Measurements from ENCODE around the gene PRM3.
"Not testable (repeated sequence)": the region's sequence is repeated elsewhere in the genome, so short reads cannot be mapped to it uniquely, and the experiment has no call there.

Gene PRM3

DNA sequence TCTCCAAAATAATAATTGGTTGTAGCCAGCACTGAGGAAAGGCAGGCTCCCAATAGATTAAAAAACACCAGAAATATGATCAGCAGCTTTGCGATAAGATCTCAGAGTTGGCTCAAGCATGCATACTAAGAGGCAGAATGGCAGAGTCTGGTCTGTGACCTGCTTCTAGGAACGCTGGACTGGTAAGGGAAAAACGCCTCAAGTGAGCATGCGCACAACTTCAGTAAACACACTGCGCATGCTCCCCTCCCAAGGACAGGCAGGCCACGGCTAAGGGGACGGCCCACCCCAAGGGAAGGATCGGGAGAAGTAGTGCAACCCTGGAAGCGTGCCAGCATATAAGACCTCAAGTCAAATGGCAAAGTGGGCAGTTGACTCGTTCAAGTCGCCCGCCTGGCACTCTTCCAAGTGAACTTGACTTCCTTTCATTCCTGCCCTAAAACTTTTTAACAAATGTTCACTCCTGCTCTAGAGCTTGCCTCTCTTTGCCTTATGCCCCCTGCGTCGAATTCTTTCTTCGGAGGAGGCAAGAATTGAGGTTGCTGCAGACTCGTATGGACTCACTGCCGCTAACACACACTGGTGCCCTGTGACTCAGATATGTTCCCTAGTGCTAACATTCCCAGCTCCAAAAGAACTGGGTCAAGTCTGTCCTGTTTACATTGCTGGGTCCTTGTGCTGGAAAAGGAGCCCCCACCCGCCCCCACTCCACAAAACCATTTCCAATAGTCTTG, 30.1 kb upstream of the PRM3 start:
- no peak for DNase-seq

DNA sequence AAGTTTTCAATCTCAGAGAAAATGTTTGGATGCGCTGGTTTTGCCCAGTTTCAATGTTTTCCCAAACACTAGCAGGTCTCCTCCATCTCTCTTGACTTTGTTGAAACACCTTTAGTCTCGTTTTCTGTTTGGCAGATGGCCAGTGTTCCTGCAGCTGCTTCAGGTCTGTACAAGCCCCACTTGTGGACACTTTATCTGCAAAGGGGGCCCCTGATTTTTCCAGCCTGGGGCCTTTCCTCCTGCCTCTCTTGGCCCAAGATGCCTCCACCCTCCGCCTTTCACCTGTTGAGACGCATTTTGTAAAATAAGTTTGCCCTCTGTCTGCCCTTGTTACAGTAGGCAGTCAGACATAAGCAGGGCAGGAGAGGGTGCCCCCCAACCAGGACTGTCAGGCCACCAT, 29.5 kb upstream of the PRM3 start:
- DNase-seq = no peak

DNA sequence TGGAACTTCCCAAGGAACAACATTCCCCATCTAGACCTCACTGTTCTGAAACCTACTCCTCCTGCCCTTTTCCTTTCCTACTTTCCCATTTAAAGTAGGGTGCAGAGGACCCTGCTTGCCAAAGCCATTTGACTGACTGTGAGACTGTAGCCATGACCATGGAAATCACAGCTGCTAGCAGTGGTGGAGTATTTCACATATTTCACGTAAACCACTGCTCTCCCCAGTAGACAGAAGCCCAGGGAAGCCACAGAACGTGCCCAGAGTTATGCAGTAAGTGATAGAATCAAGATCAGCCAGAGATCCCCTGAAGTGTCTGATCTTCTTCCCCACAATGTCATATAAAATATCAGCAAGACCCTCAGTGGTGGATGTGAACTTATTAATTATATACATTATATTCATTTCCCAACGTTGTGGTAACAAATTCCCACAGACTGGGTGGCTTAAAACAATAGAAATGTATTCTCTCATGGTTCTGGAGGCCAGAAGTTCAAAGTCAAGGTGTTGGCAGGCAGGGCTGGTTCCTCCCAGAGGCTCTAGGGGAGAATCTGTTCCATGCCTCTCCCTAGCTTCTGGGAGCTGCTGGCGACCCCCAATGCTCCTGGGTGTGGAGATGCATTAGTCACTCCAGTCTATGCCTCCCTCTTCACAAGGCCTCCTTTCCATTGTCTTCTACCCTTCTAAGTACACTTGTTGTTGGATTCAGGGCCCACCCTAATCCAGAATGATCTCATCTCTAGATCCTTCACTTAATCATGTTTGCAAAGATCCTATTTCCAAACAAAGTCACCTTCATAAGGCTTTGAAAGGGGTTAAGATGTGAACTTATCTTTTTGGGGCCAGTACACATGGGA, 28.4 kb upstream of the PRM3 start:
- DNase-seq = no peak

DNA sequence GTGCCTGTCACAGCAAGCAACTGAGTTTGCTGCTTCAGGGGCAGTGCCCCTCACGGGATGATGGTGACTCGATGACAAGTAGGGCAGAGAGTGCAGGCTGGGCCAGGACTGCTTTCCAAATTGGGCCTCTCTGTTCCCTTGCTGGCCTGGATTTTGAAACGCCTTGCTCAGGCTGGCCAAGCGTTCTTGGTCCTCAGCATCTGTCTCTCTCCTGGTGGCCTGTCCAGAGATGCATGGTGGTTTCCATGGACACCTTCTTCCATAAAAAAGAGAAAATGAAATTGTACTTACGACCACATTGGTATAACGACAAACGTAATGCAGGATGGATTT, 27.1 kb upstream of the PRM3 start:
- DNase-seq = no peak

DNA sequence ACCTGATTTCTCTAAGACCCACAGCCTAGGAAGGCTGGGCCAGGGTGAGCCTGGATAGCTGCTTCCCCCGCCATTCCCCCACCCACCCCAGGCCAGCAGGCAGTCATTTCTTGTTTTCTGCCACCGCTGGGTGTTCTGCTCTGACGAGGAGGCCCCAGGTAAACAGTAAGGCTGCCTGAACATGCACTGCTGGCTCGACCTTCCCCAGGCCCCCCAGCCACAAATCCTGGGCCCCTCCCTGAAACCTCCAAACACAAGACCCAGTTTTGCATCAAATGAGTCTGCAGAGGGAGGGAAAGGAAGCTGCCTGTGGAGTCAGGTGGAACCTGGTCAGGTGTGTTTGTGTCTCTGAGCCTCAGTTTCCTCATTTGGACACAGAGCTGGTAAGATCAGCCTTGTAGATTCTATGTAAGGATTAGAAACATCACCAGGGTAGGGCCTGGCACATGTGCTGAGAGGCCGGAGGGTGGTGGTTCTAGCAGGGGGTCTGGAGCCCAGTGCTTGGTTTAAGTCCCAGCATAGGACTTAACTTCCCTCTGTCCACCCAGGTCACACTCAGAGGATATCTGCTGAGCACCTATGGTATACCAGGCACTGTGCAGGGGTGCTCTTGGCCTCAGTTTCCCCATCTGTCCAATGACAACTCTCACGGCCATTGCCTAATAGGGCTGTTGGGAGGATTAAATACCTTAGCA, 26.6 kb upstream of the PRM3 start:
- no peak for DNase-seq

DNA sequence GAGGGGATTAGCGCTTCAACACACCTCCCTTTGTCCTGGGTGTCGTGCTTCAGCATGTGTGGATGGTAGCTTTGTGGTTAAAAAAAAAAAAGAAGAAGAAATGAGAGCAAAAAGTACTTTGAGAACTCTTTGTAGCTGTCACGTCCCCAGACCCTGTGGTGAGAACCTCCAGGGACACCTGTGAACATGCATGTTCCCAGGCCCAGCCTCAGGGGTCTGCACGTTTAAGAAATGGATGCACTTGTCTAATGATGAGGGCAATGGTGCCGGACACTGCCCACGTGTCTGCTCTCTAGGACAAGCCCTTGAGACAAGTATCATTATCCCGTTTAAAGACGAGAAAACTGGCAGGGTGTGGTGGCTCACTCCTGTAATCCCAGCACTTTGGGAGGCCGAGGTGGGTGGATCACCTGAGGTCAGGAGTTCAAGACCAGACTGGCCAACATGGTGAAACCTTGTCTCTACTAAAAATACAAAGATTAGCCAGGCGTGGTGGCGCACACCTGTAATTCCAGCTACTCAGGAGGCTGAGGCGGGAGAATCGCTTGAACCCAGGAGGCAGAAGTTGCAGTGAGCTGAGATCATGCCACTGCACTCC, 25.6 kb upstream of the PRM3 start:
- not testable (repeated sequence) for DNase-seq

DNA sequence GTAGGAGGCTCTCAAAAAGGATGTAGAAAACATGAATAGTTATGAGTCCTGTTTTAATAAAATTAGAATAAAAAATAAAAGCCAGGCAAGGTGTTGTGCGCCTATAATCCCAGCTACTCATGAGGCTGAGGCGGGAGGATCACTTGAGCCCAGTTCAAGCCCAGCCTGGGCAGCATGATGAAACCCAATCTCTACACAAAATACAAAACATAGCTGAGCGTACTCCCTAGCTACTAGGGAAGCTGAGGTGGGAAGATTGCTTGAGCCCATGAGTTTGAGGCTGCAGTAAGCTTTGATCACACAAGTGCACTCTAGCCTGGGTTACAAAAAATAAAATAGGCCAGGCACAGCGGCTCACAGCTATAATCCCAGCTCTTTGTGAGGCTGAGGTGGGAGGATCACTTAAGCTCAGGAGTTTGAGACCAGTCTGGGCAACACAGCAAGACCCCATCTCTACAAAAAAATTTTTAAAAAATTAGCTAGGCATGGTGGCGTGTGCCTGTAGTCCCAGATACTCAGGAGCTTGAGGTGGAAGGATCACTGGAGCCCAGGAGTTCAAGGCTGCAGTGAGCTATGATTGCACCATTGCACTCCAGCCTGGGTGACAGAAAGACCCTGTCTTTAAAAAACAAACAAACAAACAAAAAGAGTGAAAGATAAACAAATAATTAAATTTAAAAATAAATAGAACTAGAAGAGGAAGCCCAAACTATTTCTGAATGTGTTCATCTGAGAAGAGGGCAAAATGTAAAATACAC, 24.9 kb upstream of the PRM3 start:
- no peak for DNase-seq

DNA sequence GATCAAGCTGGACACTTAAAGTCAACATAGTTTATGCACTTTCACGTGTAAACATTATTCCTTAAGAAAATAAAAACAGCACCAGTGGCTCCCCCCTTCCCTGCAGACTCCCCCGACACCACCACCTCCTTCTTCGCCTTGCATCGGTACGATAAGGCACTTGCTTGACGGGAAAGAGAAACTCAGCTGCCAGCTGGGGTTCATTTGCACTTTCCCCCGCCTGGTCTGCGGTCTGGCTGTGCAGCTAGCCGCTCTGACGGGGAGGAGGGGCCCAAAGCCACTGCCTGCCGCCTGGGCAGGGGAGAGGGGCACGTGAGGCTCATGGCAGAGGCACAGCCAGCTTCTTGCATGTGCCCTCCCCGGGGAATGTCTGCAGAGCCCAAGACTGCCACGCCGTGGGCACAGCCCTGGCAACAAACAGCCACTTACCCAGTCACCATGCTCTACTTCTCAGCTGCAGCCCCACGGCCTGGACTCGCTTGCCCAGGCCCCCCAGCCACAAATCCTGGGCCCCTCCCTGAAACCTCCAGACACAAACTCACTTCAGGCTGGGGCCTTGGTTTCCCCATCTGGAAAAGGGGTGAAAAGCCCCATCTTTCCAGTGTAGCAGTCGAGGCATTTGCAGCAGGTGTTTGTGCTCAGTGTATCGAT, 24.2 kb upstream of the PRM3 start:
- peak; percentile 85 for DNase-seq

DNA sequence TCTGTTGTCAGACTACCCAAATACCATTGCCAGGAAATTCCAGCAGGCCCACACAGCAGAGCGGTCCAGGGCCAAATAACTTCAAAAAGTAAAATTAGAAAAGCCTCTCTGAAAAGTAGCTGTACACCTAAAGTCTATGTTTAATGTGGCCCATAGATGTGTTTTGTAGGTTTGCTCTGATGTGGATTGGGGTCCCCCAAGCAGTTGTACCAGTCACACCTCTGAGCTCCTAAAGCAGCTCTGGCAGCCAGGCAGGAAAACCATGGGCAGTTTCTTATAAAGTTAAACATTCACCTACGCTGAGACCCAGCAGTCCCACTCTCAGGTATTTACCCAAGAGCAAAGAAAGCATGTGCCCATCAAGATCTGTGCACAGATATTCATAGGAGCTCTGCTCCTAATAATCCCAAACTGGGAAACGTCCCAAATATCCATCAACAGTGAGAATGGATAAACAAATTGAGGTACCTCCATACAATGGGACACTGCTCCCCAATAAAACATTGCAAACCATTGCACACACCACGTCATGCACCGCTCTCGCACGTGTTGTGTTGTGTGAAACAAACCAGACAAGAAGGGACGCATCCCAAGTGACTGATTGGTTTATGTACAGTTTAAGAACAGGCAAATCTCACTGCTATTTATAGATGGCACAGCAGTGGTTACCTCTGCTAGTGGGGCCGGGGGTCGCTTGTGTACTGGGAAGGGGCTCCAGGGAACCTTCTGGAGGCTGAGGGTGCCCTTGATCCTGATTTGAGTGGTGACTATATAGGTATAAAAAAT, 23.5 kb upstream of the PRM3 start:
- DNase-seq = no peak

DNA sequence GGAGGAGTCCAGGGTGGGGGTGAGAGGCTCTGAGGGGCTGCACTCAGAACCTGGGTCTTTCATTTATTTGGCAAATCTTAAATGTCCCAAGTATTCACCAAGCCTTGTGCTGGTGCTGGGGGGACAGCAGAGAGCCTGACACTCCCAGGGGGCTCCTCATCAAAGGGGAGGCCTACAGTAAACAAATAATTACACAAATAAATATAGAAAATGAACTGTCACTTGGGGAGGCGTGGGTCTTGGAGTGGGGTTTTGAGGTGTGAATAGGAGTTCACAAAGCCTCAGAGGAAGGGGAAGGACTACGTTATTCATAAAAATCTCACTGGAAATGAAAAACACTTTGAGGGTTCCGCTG, 22.9 kb upstream of the PRM3 start:
- no peak for DNase-seq

DNA sequence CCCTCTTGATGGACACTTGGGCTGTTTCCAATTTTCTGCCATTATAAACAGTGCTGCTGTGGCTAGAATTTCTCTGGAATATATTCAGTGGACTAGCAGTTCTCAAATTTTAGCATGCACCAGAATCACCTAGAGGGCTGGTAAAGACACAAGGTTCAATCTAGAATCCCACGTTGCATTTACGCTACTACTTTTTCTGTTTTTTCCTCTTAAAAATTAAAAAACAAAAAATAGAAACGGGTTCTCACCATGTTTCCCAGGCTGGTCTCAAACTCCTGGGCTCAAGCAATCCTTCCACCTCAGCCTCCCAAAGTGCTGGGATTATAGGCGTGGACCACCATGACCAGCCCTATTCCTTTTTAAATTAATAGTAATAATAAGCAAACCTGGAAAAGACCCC, 22.2 kb upstream of the PRM3 start:
- DNase-seq = no peak

DNA sequence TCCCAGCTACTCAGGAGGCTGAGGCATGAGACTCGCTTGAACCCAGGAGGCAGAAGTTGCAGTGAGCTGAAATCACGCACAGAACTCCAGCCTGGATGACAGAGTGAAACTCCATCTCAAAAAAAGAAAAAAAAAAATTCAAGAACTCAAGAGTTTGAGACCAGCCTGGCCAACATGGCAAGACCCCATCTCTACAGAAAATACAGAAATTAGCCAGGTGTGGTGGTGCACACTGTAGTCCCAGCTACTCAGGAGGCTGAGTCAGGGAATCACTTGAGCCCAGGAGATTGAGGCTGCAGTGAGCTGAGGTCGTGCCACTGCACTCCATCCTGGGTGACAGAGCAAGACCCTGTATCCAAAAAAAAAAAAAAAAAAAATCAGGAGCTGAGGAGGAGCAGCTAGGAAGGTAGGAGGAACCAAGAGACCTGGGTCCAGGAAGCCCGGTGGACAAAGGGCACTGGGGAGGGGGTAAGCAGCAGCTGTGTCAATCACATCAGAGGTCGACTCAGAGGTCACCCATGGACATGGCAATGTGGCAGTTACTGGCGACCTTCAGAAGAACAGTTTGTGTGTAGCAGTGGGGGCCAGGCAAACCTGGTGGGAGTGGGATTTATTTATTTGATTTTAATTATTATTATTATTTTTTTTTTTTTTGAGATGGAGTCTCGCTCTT, 18.8 kb upstream of the PRM3 start:
- DNase-seq = no peak

DNA sequence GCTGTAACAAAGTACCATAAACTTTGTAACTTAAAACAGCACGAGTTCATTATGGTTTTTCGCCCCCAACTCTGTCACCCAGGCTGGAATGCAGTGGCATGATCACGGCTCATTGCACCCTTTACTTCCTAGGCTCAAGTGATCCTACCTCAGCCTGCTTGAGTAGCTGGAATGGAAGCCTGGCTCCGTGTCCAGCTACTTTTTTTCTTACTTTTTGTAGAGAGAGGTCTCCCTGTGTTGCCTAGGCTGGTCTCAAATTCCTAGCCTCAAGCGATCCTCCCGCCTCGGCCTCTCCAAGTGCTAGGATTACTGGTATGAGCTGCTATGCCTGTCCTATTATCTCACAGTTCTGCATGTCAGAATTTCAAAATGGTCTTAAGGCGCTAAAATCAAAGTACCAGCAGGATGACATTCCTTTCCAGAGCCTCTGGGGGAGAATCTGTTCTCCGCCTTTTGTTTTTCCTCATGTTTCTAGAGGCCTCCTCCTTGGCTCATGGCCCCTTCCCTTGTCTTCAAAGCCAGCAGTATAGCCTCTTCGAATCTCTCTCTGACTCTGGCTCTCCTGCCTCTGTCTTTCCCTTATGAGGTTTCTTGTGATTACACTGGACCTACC, 17.8 kb upstream of the PRM3 start:
- no peak for DNase-seq

DNA sequence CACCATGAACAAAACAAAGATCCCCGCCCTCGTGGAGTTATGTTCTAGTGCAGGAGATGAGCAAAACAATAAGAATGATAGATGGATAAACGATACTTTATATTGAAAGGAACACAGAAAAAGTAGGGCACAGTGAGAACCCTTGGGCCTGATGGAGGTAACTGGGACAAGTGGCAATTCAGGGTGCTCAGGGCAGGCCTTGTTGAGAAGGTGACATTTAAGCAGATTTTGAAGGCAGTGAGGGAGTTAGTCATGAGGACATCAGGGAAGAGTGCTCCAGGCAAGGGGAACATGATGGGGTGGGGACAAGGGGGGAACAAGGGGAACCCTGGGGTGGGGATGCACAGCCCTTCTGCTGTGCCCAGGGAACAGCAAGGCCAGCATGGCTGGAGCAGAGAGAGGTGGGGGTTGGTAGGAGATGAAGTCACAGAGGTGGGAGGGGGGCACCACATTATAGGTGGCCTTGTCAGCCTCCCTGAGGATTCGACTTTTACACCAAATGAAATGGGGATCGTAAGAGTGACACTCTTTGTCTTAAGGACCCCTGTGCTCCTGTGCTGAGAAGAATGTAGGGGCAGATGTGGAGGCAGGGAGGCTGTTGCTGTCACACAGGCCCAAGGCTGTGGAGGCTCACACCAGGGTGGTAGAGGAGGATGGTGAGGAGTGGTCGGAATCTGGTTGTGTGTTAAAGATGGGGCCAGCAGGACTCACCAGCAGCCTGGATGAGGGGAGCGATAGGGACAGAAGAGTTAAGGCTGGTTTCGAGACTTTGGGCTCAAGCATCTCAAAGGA, 16.9 kb upstream of the PRM3 start:
- DNase-seq = no peak

DNA sequence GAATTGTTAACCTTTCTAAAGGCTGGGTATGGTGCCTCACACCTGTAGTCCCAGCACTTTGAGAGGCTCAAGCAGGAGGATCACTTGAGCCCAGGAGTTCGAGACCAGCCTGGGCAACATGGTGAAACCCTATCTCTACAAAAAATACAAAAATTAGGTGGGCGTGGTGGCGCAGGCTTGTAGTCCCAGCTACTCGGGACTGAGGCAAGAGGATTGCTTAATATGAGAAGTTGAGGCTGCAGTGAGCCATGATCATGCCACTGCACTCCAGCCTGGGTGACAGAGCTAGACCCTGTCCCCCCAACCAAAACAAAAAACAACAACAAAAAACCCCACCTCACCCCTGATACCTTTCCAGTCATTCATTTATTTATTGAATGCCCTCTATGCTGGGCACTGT, 16.3 kb upstream of the PRM3 start:
- not testable (repeated sequence) for DNase-seq

DNA sequence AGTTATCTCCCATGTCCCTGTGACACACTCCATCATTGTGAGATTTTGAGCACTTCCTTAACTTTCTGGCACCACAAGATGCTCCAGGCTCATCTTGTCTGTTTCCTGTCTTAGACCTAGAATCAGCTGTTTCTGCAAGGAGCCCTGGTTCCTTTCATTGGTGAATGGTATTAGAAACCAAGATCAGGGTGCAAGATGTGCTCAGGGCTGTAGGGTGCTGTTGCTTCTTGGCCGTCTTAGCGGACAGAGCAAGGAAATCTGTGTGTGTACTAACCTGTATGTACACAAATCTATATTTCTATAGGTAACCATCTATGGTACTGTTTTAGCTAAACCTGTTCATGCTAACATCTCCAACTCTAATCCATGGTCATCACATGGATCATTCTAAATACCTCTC, 15.8 kb upstream of the PRM3 start:
- DNase-seq = no peak

DNA sequence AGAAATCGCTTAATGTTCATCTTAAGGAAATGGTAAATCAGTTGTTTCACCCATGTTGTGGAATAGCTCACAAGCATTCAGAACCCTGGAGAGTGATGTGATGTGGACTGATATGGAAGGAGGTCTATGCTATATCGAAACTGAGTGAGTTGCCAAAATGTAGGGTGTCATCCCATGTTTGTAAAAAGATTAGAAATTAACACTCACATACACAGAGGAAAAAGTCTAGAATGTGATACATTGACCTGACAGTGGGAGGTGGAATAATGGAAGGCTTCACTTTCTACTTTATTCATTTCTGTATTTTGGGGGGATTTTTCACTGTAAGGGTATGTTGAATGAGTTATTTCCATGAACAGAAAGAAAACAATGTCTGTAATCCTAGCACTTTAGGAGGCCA, 12.4 kb upstream of the PRM3 start:
- DNase-seq = no peak

DNA sequence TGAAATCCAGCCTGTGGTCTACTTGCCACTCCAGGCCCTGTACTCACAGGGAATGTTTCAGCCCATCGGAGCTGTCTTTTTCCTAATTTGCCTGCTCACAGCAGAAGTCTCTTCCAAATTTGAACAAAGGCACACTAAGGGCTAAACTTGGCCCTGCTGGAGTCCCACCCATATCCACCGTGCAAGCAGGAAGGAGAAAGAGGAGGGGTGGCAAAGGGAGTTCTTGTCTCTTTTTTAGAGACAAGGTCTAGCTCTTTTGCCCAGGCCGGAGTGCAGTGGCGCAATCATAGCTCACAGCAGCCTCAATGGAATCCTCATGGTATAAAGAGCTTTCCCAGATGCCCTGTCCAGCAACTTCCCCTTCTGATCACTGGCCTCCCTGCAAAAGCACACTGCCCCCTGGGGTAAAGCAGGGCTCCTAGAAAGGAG, 10.4 kb upstream of the PRM3 start:
- no peak for DNase-seq

Data from activated effector memory CD4-positive, alpha-beta T cell treated with anti-CD3 and anti-CD28 coated beads, Interleukin-2, amount 50 U/mL, for 16 hours (primary cell).